Measurements from ENCODE around the gene GPC6.

GPC6 gene

GRCh38 chr13:93708308-93709075 is 481.9 kb downstream of the GPC6 start:
- no peak for DNase-seq

- no peak for DNase-seq
Observed at GRCh38 chr13:93709506-93710244, 483.1 kb downstream of the GPC6 start.

GRCh38 chr13:93714171-93714570 is 487.6 kb downstream of the GPC6 start:
- no peak for DNase-seq

GRCh38 chr13:93715866-93716265 is 489.3 kb downstream of the GPC6 start:
- no peak for DNase-seq

- DNase-seq = no peak
Observed at GRCh38 chr13:93716623-93717022, 490.0 kb downstream of the GPC6 start.

- no peak for DNase-seq
Observed at GRCh38 chr13:93721483-93721882, 494.9 kb downstream of the GPC6 start.

- DNase-seq = no peak
Observed at GRCh38 chr13:93723316-93723715, 496.7 kb downstream of the GPC6 start.

- no peak for DNase-seq
Observed at GRCh38 chr13:93724187-93724586, 497.6 kb downstream of the GPC6 start.

GRCh38 chr13:93726173-93726957 is 499.8 kb downstream of the GPC6 start:
- DNase-seq = no peak

- DNase-seq = no peak
Observed at GRCh38 chr13:93727211-93728141, 500.9 kb downstream of the GPC6 start.

GRCh38 chr13:93729383-93729782 is 502.8 kb downstream of the GPC6 start:
- no peak for DNase-seq

GRCh38 chr13:93730780-93731179 is 504.2 kb downstream of the GPC6 start:
- DNase-seq = no peak

- DNase-seq = no peak
Observed at GRCh38 chr13:93732186-93732585, 505.6 kb downstream of the GPC6 start.

GRCh38 chr13:93736081-93736480 is 509.5 kb downstream of the GPC6 start:
- DNase-seq = no peak

- DNase-seq = no peak
Observed at GRCh38 chr13:93736909-93737308, 510.3 kb downstream of the GPC6 start.

- no peak for DNase-seq
Observed at GRCh38 chr13:93740334-93740733, 513.7 kb downstream of the GPC6 start.

GRCh38 chr13:93744033-93744432 is 517.4 kb downstream of the GPC6 start:
- no peak for DNase-seq

GRCh38 chr13:93744886-93745285 is 518.3 kb downstream of the GPC6 start:
- DNase-seq = no peak

- DNase-seq = no peak
Observed at GRCh38 chr13:93745884-93746283, 519.3 kb downstream of the GPC6 start.

GRCh38 chr13:93746589-93746988 is 520.0 kb downstream of the GPC6 start:
- DNase-seq = no peak

- DNase-seq = no peak
Observed at GRCh38 chr13:93750676-93751075, 524.1 kb downstream of the GPC6 start.

- DNase-seq = no peak
Observed at GRCh38 chr13:93751117-93751516, 524.5 kb downstream of the GPC6 start.

All from stimulated activated CD4-positive, alpha-beta T cell treated with anti-CD3 and anti-CD28 coated beads, Interleukin-15, amount 100 ng/mL, for 24 hours (primary cell).